Measurements from ENCODE around the gene PLCH2. TPM values are rescaled to one million over a fixed set of nuclear protein-coding genes. Genes with fewer than 3 reads are reported as not detected.

Gene PLCH2
- total and polyA plus RNA-seq, 9 of the 15 experiments (the other 6 are each of a cell fraction or from before 2014, with no cell fraction given), result 0.16 TPM; not detected in 8

GRCh38 chr1:2525920-2526823, 50.1 kb downstream of the PLCH2 start, which contains the start of gene PANK4 (continued):
- TF ChIP-seq ZSCAN29 (IDR thresholded peaks at IDR 0.05) (no peak), ERF (CRISPR knock-in tag; IDR thresholded peaks at IDR 0.05) (peak; percentile 95), ZNF23 (CRISPR knock-in tag; IDR thresholded peaks at IDR 0.05) (no peak), ZBTB40 (IDR thresholded peaks at IDR 0.05) (no peak), ZBTB40 (CRISPR knock-in tag; IDR thresholded peaks at IDR 0.05) (no peak), DIDO1 (tag; IDR thresholded peaks at IDR 0.05; ENCODE audit: low read depth) (peak; percentile 70; the same call in 1 of the 2 replicates), TAF15 (IDR thresholded peaks at IDR 0.05; ENCODE audit: low read depth, low read length) (no peak), NONO (IDR thresholded peaks at IDR 0.05; ENCODE audit: low read depth in 2 of 2, low read length in 1 of 2) (no peak), ZNF318 (IDR thresholded peaks at IDR 0.05; ENCODE audit: borderline replicate concordance in 1 of 2, low read depth in 1 of 2) (no peak)
